OCI-LY7 (cell line): ENCODE measurements around the gene RRP15.

Source experiments
- EZH2phosphoT487 ChIP-seq: fragments of 200-600 bp; sonication (generic); IDR thresholded peaks from 2 replicates; pipeline ENCODE4 v1.6.1; 2018; ENCODE audit warnings: low read depth, borderline replicate concordance, mild to moderate bottlenecking, mixed run types, antibody characterized with exemption, low read length, moderate library complexity, mixed read lengths
- TF ChIP-seq, protein P1 (sequence below): fragments of 200-600 bp; sonication (generic); conservative IDR thresholded peaks from 2 replicates; pipeline ENCODE4 v1.5.1; 2014; ENCODE audit warnings: mild to moderate bottlenecking, antibody characterized with exemption, low read length, moderate library complexity, mixed read lengths

DNA sequence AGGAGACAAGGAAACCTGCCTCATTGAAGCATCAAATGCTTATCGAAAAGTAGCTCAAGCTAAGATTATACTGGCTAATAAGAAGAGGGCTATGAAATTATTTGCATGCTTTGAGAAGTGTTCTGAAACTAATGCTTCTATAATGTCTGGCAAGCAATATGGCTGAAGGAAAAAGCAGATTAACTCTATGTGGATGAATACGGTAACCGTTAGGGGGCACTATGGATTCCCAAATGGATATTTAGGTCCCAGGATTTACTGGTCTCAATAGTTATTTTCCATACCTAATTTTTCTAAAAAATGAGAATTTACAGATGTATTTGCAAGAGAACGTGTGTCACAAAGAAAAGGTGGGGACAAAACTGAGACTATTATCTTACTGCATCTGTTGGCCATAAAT is 34.6 kb upstream of the RRP15 start:
- TF ChIP-seq, protein P1, sequence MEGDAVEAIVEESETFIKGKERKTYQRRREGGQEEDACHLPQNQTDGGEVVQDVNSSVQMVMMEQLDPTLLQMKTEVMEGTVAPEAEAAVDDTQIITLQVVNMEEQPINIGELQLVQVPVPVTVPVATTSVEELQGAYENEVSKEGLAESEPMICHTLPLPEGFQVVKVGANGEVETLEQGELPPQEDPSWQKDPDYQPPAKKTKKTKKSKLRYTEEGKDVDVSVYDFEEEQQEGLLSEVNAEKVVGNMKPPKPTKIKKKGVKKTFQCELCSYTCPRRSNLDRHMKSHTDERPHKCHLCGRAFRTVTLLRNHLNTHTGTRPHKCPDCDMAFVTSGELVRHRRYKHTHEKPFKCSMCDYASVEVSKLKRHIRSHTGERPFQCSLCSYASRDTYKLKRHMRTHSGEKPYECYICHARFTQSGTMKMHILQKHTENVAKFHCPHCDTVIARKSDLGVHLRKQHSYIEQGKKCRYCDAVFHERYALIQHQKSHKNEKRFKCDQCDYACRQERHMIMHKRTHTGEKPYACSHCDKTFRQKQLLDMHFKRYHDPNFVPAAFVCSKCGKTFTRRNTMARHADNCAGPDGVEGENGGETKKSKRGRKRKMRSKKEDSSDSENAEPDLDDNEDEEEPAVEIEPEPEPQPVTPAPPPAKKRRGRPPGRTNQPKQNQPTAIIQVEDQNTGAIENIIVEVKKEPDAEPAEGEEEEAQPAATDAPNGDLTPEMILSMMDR, result no peak
- TF ChIP-seq EZH2phosphoT487, result no peak
